K562 (cell line): ENCODE data around the gene HSD11B1. TPM values are rescaled to one million over a fixed set of nuclear protein-coding genes. Genes with fewer than 3 reads are reported as not detected.

Source experiments
- CHD7 ChIP-seq: fragments of 200-600 bp; sonication (generic); IDR thresholded peaks from one replicate; pipeline ENCODE4 v1.6.1; 2012; ENCODE audit warnings: mild to moderate bottlenecking, low read depth, low read length, inconsistent platforms
- PPARD ChIP-seq: fragments of 250-450 bp; sonication (Bioruptor Pico); IDR thresholded peaks from 2 replicates; pipeline ENCODE4 v1.8.0; 2022; ENCODE audit warnings: inconsistent platforms, mild to moderate bottlenecking, moderate library complexity
- polyA plus RNA-seq, 8 experiments: library from polyadenylated mRNA; depleted of rRNA in 4 of 8; stranded (reverse) in 5 of 8; unstranded in 3 of 8; fragments of >200 nt; fragmentation: Nextera tagmentation in 2 of 8; fragmentation: Illumina TruSeq in 1 of 8; extraction: Ambion mirVana in 2 of 8; extraction: Trizol in 1 of 8; gene quantifications; 2 replicates each; pipeline versions ENCODE4 v1.2.1 to v1.2.3, GENCODE V29; 2011 to 2014; ENCODE audit warnings: inconsistent platforms in 1 of 8, missing spikeins in 1 of 8
- total RNA-seq, 7 experiments: library from RNA; depleted of rRNA in 6 of 7; stranded (reverse); fragments of >200 nt in 6 of 7; fragmentation: Illumina TruSeq in 2 of 7; extraction: Trizol in 2 of 7; gene quantifications; 2 replicates each; pipeline versions ENCODE4 v1.2.1 to v1.2.3, GENCODE V29; 2011 to 2021; ENCODE audit warnings: low replicate concordance in 1 of 7

HSD11B1 gene
- total and polyA plus RNA-seq, 9 of the 15 experiments (the other 6 are each of a cell fraction or from before 2014, with no cell fraction given), result 0.04 to 0.16 TPM; not detected in 7

GRCh38 chr1:209703834-209704504, 677 bp upstream of the HSD11B1 start (continued):
- TF ChIP-seq CHD7 (no peak), PPARD (CRISPR knock-in tag) (no peak)
